ENCODE measurements around the gene EIF4B. TPM values are rescaled to one million over a fixed set of nuclear protein-coding genes. Genes with fewer than 3 reads are reported as not detected.

EIF4B gene, protein sequence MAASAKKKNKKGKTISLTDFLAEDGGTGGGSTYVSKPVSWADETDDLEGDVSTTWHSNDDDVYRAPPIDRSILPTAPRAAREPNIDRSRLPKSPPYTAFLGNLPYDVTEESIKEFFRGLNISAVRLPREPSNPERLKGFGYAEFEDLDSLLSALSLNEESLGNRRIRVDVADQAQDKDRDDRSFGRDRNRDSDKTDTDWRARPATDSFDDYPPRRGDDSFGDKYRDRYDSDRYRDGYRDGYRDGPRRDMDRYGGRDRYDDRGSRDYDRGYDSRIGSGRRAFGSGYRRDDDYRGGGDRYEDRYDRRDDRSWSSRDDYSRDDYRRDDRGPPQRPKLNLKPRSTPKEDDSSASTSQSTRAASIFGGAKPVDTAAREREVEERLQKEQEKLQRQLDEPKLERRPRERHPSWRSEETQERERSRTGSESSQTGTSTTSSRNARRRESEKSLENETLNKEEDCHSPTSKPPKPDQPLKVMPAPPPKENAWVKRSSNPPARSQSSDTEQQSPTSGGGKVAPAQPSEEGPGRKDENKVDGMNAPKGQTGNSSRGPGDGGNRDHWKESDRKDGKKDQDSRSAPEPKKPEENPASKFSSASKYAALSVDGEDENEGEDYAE
- total RNA-seq (ENCODE audit: unreplicated experiment): 629 TPM
- long read RNA-seq, full-length matches to known transcripts: 215 of 284 reads
- long read RNA-seq, partial matches to known transcripts: 32 of 284 reads
- long read RNA-seq, other reads (novel, unspliced or antisense): 37 of 284 reads

DNA sequence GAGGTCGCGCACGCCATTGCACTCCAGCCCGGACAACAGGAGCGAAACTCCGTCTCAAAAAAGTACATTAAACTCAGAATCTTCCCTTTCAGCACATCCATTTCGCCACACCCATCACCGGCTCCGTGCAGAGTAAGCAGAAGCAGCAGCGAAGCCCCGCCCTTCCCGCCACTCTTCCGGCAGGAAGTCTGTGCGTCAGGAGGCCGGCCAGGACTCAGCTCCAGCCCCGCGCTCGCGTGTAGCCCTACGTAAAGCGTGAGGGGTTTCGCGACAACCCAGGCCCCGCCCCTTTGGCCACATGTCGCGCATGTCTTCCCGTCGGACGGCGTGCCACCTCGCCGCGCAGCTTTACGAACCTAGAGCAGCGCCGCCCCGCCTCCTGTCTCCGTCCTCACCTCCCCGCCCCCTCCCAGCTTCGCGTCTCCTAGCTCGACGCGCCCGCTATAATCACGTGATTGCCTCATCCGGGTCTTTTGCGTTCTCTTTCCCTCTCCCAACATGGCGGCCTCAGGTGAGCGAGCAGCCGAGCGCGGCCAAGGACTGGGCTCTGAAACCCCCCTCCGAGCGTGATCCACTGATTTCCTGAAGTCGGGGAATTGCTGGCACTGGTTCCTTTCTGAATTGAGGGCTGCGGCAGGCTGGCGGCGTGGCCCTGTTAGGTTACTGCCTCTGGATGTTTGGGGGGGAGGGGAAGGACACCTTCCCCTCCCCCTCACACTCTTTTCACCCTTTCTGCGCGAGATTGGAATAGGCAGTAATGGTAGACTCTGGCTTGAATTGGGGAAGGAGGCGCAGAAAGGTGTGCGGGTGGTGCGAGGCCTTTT lies at the start of gene EIF4B:
TSS of gene EIF4B (plus strand) at position 471 of the 824 bp plus-strand sequence. CDS start at position 499, 28 bp downstream.
- TF ChIP-seq, protein P1, sequence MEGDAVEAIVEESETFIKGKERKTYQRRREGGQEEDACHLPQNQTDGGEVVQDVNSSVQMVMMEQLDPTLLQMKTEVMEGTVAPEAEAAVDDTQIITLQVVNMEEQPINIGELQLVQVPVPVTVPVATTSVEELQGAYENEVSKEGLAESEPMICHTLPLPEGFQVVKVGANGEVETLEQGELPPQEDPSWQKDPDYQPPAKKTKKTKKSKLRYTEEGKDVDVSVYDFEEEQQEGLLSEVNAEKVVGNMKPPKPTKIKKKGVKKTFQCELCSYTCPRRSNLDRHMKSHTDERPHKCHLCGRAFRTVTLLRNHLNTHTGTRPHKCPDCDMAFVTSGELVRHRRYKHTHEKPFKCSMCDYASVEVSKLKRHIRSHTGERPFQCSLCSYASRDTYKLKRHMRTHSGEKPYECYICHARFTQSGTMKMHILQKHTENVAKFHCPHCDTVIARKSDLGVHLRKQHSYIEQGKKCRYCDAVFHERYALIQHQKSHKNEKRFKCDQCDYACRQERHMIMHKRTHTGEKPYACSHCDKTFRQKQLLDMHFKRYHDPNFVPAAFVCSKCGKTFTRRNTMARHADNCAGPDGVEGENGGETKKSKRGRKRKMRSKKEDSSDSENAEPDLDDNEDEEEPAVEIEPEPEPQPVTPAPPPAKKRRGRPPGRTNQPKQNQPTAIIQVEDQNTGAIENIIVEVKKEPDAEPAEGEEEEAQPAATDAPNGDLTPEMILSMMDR (IDR thresholded peaks at IDR 0.05; ENCODE audit: unreplicated experiment): no peak
- peak within 1 kb of the TSS; percentile 96 for H3K27ac Mint-ChIP-seq (ENCODE audit: unreplicated experiment)
- H3K4me1 Mint-ChIP-seq (ENCODE audit: unreplicated experiment): peaks cover 19% of the 10 kb centered on the region
- peak within 1 kb of the TSS; percentile 99 for H3K4me3 Mint-ChIP-seq (ENCODE audit: unreplicated experiment)
- peaks cover 9% of the 10 kb centered on the region for H3K27me3 Mint-ChIP-seq (ENCODE audit: unreplicated experiment)
- peak; percentile 98 for DNase-seq (ENCODE audit: low spot score)
- no peaks in the 10 kb centered on the region for H3K9me3 Mint-ChIP-seq (ENCODE audit: unreplicated experiment)
- peaks cover 4% of the 10 kb centered on the region for H3K36me3 Mint-ChIP-seq (ENCODE audit: low read depth, unreplicated experiment)

DNA sequence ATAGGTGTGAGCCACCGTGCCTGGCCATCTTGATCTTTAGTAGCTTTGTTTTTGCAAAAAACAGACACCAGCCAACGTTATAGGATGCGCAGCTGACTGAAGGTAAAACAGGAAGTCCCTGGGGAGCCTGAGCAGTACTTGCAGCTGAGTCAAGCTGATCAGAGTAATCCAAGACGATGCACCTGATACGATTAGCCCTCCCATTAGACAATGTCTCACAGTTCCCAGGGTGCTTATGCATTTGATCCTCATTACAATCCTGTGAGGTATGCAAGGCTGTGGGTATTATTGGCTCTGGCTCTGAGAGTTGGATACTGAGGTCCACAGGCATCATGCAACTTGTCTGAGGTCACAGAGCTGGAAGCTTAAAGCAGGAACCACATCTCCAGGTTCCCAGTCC lies 49.3 kb upstream of the EIF4B start:
- H3K9me3 Mint-ChIP-seq (ENCODE audit: unreplicated experiment): no peaks in the 10 kb centered on the region
- DNase-seq (ENCODE audit: low spot score): no peak
- no peaks in the 10 kb centered on the region for H3K4me1 Mint-ChIP-seq (ENCODE audit: unreplicated experiment)
- peaks cover 2% of the 10 kb centered on the region for H3K27me3 Mint-ChIP-seq (ENCODE audit: unreplicated experiment)
- H3K27ac Mint-ChIP-seq (ENCODE audit: unreplicated experiment): peak overlapping the region; percentile 30
- no peak overlapping the region for H3K4me3 Mint-ChIP-seq (ENCODE audit: unreplicated experiment)
- TF ChIP-seq, protein P1 (IDR thresholded peaks at IDR 0.05; ENCODE audit: unreplicated experiment): no peak
- H3K36me3 Mint-ChIP-seq (ENCODE audit: low read depth, unreplicated experiment): peaks cover 6% of the 10 kb centered on the region

DNA sequence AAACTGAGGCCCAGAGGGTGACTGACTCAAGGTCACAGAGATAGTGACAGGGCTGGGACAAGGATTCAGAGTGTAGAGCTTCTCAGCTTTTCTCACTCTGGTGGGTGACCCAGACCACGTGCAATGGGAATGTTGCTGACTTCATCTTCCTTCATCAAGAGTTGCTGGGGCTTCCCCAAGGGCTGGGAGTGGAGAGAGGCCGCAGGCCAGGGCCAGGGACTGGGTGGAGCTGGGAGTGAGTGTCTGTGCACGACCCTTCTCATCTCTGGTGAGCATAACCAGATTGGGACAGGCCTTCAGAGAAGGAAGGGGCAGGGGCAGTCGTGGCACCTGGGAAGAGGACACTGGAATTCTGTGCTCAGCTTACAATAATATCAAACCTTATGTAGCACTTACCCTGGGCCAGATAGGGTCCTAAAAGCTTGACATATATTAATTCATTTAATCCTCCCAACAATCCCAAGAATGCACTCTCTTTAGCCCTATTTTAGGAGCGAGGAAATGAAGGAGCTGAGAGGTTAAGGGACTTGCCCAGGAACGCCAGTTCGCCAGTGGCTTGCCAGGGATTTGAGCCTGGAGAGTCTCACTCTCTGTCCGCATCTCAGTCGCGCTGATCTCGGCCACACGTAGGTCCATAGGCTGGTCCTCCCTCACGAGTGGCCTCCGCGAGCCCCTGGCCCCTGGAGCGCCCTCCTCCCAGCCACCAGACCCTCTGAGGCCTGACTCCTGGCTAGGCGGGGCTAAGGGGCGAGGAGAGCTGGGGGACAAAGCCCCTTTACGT lies 41.5 kb upstream of the EIF4B start:
- no peaks in the 10 kb centered on the region for H3K9me3 Mint-ChIP-seq (ENCODE audit: unreplicated experiment)
- H3K4me1 Mint-ChIP-seq (ENCODE audit: unreplicated experiment): peaks cover 8% of the 10 kb centered on the region
- no peak for DNase-seq (ENCODE audit: low spot score)
- TF ChIP-seq, protein P1 (IDR thresholded peaks at IDR 0.05; ENCODE audit: unreplicated experiment): no peak
- no peaks in the 10 kb centered on the region for H3K36me3 Mint-ChIP-seq (ENCODE audit: low read depth, unreplicated experiment)
- peaks cover 4% of the 10 kb centered on the region for H3K27me3 Mint-ChIP-seq (ENCODE audit: unreplicated experiment)
- no peak overlapping the region for H3K4me3 Mint-ChIP-seq (ENCODE audit: unreplicated experiment)
- H3K27ac Mint-ChIP-seq (ENCODE audit: unreplicated experiment): no peak overlapping the region

DNA sequence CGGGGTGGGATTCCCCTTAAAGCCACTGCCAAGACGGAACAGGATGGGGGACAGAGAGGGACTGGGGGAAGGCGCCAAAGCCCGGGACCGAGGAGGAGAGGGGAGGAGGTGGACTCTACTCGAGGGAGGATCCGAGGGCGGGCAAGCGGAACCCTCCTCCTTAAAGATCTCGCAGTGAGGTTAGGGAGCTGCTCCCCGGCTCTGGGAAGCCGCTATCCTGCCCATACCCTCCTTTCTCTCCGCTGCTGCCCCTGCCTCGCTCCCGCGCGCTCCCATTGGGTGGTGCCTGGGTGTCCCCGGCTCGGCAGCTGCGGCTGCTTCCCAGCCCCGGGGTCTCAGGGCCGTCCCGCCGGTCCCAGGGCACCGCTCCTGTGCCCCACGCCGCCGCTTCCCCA lies 40.9 kb upstream of the EIF4B start:
- TF ChIP-seq, protein P1 (IDR thresholded peaks at IDR 0.05; ENCODE audit: unreplicated experiment): no peak
- Mint-ChIP-seq H3K27ac (ENCODE audit: unreplicated experiment) (no peak overlapping the region), H3K4me3 (ENCODE audit: unreplicated experiment) (no peak overlapping the region), H3K9me3 (ENCODE audit: unreplicated experiment) (no peaks in the 10 kb centered on the region), H3K36me3 (ENCODE audit: low read depth, unreplicated experiment) (no peaks in the 10 kb centered on the region), H3K4me1 (ENCODE audit: unreplicated experiment) (peaks cover 9% of the 10 kb centered on the region), H3K27me3 (ENCODE audit: unreplicated experiment) (peaks cover 4% of the 10 kb centered on the region)
- no peak for DNase-seq (ENCODE audit: low spot score)
